ENCODE results near the gene SIRT5.

DNA sequence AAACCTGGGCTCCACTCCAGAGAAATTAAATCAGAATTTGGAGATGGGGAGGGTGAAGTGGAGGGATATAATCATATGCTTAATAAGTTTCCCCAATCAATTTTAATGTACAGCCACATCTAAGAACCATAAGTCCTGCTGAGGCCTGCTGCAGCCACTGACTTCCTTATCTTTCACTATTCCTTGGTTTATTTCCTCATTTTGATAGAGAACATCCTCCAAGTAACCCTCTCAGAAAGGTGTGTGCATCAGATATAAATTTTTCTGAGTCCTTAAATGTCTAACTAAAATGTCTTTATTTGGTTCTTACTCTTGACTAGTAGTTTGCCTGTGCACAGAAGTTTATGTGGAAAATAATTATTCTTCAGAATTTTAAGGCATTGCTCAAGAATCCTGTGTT lies 23.7 kb upstream of the SIRT5 start:
- TF ChIP-seq EZH2 (IDR thresholded peaks at IDR 0.05; ENCODE audit: insufficient read depth, poor library complexity, severe bottlenecking) (no peak), EZH2phosphoT487 (IDR thresholded peaks at IDR 0.05; ENCODE audit: insufficient read depth, low read depth) (no peak)

All from GM23248 (cell line).